Measurements from ENCODE around the gene TCF3. TPM values are rescaled to one million over a fixed set of nuclear protein-coding genes. Genes with fewer than 3 reads are reported as not detected.
"Not testable (repeated sequence)": the region's sequence is repeated elsewhere in the genome, so short reads cannot be mapped to it uniquely, and the experiment has no call there.

Gene TCF3
- total and polyA plus RNA-seq, 2 donors = 76.0 to 81.2 TPM

DNA sequence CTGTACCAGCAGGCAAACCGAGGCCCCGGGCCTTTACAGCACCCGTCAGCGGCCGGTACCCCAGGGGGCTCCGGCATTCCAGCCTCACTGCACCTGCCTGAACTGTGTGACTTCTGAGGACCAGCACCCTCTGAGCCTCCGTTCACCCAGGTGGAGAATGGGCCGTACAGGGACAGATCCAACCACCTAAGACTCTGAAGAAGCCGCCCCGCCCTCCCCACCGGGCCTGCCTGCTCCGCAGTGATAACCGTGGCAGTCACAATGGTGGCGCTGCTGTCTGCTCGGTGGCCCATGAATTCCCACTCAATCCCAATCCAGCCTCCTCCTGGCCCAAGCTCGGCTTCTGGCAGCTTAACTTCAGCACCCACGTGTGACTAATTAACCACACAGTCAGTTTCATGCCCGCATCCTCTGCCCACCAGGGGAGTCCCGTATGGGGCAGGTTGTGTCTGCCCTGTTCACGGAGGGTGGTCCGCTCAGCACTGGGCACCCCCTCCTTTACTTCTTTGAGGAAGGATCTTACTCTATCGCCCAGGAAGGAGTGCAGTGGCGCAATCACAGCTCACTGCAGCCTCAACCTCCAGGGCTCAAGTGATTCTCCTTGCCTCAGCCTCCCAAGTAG, 3.4 kb downstream of the TCF3 start:
- H3K4me1 ChIP-seq (ENCODE audit: control insufficient read depth in 2 of 2, insufficient read depth in 2 of 2, low read length in 2 of 2) = peaks cover 12 to 34% of the 10 kb centered on the region in 2 donors
- no peaks in the 10 kb centered on the region for H3K27me3 ChIP-seq (ENCODE audit: control insufficient read depth in 2 of 2, insufficient read depth in 1 of 2, low read length in 1 of 2)
- H3K4me3 ChIP-seq (ENCODE audit: low read length in 2 of 2) = no peak overlapping the region
- DNase-seq (ENCODE audit: low read depth in 6 of 9, low spot score in 9 of 9) = no peak
- H3K9me3 ChIP-seq (ENCODE audit: control insufficient read depth in 2 of 2, insufficient read depth in 1 of 2, low read length in 1 of 2) = peaks cover 0 to 2% of the 10 kb centered on the region in 2 donors
- H3K36me3 ChIP-seq (ENCODE audit: control insufficient read depth in 2 of 2, insufficient read depth in 2 of 2, low read length in 1 of 2) = peaks cover 57 to 64% of the 10 kb centered on the region in 2 donors
- 95% methylated on average over 23 of the region's 23 CpGs for WGBS
- H3K27ac ChIP-seq (ENCODE audit: low read depth in 1 of 2, low read length in 1 of 2) = peak overlapping the region in 1 of 2 donors; percentile 2

DNA sequence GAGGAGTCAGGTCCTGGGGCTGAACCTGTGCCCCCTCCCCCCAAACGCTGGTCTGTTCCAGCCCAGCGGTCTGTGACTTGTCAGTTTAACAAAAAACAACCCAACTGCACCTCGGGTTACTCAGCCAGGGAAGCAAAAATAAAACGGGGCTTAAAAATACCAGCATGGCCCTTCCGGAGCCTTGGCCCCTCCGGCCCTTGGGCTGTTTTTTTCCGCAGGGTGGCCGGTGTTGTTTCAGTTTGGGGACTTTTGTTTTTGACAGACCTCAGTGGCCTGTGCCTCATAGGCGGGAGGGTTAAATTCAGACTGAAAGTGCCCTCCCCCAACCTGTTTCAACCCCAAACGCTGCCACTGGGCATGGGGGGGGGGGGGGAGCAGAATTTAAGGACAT, 4.0 kb downstream of the TCF3 start:
- no peak overlapping the region for H3K27ac ChIP-seq (ENCODE audit: low read depth in 1 of 2, low read length in 1 of 2)
- 93% methylated on average over 10 of the region's 10 CpGs for WGBS

GRCh38 chr19:1647501-1648458, 4.6 kb downstream of the TCF3 start:
- H3K36me3 ChIP-seq (ENCODE audit: control insufficient read depth in 2 of 2, insufficient read depth in 2 of 2, low read length in 1 of 2) = peaks cover 70 to 76% of the 10 kb centered on the region in 2 donors
- no peak for DNase-seq (ENCODE audit: low read depth in 6 of 9, low spot score in 9 of 9)
- H3K27me3 ChIP-seq (ENCODE audit: control insufficient read depth in 2 of 2, insufficient read depth in 1 of 2, low read length in 1 of 2) = no peaks in the 10 kb centered on the region
- H3K9me3 ChIP-seq (ENCODE audit: control insufficient read depth in 2 of 2, insufficient read depth in 1 of 2, low read length in 1 of 2) = peaks cover 0 to 2% of the 10 kb centered on the region in 2 donors
- 96% methylated on average over 41 of the region's 41 CpGs for WGBS
- H3K27ac ChIP-seq (ENCODE audit: low read depth in 1 of 2, low read length in 1 of 2) = no peak overlapping the region
- H3K4me3 ChIP-seq (ENCODE audit: low read length in 2 of 2) = no peak overlapping the region
- peaks cover 10 to 27% of the 10 kb centered on the region in 2 donors for H3K4me1 ChIP-seq (ENCODE audit: control insufficient read depth in 2 of 2, insufficient read depth in 2 of 2, low read length in 2 of 2)

More for the DNA sequence above, 4.0 kb downstream of the TCF3 start:
- H3K4me3 ChIP-seq (ENCODE audit: low read length in 2 of 2) = no peak overlapping the region
- DNase-seq (ENCODE audit: low read depth in 6 of 9, low spot score in 9 of 9) = no peak
- no peaks in the 10 kb centered on the region for H3K27me3 ChIP-seq (ENCODE audit: control insufficient read depth in 2 of 2, insufficient read depth in 1 of 2, low read length in 1 of 2)
- peaks cover 12 to 32% of the 10 kb centered on the region in 2 donors for H3K4me1 ChIP-seq (ENCODE audit: control insufficient read depth in 2 of 2, insufficient read depth in 2 of 2, low read length in 2 of 2)
- H3K9me3 ChIP-seq (ENCODE audit: control insufficient read depth in 2 of 2, insufficient read depth in 1 of 2, low read length in 1 of 2) = peaks cover 0 to 2% of the 10 kb centered on the region in 2 donors
- peaks cover 63 to 69% of the 10 kb centered on the region in 2 donors for H3K36me3 ChIP-seq (ENCODE audit: control insufficient read depth in 2 of 2, insufficient read depth in 2 of 2, low read length in 1 of 2)

- no peaks in the 10 kb centered on the region for H3K27me3 ChIP-seq (ENCODE audit: control insufficient read depth in 2 of 2, insufficient read depth in 1 of 2, low read length in 1 of 2)
- H3K4me3 ChIP-seq (ENCODE audit: low read length in 2 of 2) = no peak overlapping the region
- no peak overlapping the region for H3K27ac ChIP-seq (ENCODE audit: low read depth in 1 of 2, low read length in 1 of 2)
- peaks cover 0 to 2% of the 10 kb centered on the region in 2 donors for H3K9me3 ChIP-seq (ENCODE audit: control insufficient read depth in 2 of 2, insufficient read depth in 1 of 2, low read length in 1 of 2)
- no peak for DNase-seq (ENCODE audit: low read depth in 6 of 9, low spot score in 9 of 9)
- peaks cover 10 to 27% of the 10 kb centered on the region in 2 donors for H3K4me1 ChIP-seq (ENCODE audit: control insufficient read depth in 2 of 2, insufficient read depth in 2 of 2, low read length in 2 of 2)
- 95% methylated on average over 29 of the region's 29 CpGs for WGBS
- peaks cover 79 to 85% of the 10 kb centered on the region in 2 donors for H3K36me3 ChIP-seq (ENCODE audit: control insufficient read depth in 2 of 2, insufficient read depth in 2 of 2, low read length in 1 of 2)
Observed at GRCh38 chr19:1646659-1647453, 5.6 kb downstream of the TCF3 start.

DNA sequence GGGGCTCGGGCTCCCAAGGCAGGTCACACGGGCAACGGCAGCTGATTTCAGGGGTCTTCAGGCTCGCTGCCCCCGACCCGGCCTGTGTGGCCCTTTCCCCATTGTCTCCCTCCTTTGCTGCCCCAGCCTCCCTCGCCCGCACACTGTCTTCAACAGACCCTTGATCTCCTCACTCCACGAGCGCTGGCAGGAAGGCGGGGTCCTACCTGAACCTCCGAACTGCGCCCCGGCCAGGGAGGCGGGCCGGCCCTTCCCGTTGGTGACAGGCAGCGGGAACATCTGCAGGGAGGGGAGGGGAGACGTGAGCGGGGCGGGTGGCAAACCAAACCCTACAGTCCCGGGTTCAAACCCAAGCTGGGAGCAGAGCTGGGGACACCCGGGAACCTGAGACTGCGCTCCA, 6.3 kb downstream of the TCF3 start:
- no peak overlapping the region for H3K4me3 ChIP-seq (ENCODE audit: low read length in 2 of 2)
- peaks cover 10 to 27% of the 10 kb centered on the region in 2 donors for H3K4me1 ChIP-seq (ENCODE audit: control insufficient read depth in 2 of 2, insufficient read depth in 2 of 2, low read length in 2 of 2)
- WGBS = 98% methylated on average over 24 of the region's 24 CpGs
- H3K36me3 ChIP-seq (ENCODE audit: control insufficient read depth in 2 of 2, insufficient read depth in 2 of 2, low read length in 1 of 2) = peaks cover 86 to 92% of the 10 kb centered on the region in 2 donors
- DNase-seq (ENCODE audit: low read depth in 6 of 9, low spot score in 9 of 9) = no peak
- no peak overlapping the region for H3K27ac ChIP-seq (ENCODE audit: low read depth in 1 of 2, low read length in 1 of 2)
- peaks cover 0 to 2% of the 10 kb centered on the region in 2 donors for H3K9me3 ChIP-seq (ENCODE audit: control insufficient read depth in 2 of 2, insufficient read depth in 1 of 2, low read length in 1 of 2)
- H3K27me3 ChIP-seq (ENCODE audit: control insufficient read depth in 2 of 2, insufficient read depth in 1 of 2, low read length in 1 of 2) = no peaks in the 10 kb centered on the region

DNA sequence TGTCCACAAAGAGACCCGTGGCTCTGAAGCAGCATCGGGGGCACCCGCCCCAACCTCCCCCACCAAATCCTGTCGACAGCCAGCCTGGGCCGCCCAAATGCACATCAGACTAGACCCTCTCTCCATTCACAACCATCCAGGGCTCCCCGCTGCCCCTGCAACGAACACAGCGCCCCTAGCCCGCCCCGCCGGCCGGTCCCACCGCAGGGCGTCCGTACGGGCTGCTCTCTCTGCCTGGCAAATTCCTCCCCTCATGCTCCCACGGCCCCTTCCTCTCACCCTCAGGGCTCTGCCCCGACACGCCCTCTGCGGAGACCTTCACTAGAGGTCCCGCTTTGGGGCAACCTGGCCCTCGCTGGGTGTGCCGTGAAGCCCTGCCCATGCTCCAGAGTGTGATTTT, 7.1 kb downstream of the TCF3 start:
- no peak overlapping the region for H3K27ac ChIP-seq (ENCODE audit: low read depth in 1 of 2, low read length in 1 of 2)

DNA sequence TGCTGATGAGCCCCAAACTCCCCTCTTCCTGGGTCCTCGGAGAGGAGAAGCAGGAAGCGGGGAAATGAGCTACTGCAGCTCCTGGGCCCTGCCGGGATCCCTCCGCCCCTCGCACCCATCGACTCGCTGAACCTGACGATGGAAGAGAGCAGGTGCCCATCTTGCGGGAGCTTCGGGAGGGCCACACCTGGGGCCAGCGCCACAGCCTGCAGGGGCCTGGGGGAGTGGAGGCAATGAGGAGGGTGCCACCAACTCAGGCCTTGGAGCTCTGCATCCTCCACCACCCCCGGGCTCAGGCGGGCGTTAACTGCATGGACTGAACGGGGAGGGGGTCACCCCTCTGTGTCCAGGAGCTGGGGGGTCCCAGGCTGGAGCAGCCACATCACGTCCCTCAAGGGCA, 8.3 kb downstream of the TCF3 start:
- Histone ChIP-seq H3K4me1 (ENCODE audit: control insufficient read depth in 2 of 2, insufficient read depth in 2 of 2, low read length in 2 of 2) (peaks cover 0 to 6% of the 10 kb centered on the region in 2 donors), H3K9me3 (ENCODE audit: control insufficient read depth in 2 of 2, insufficient read depth in 1 of 2, low read length in 1 of 2) (peaks cover 0 to under 1% of the 10 kb centered on the region in 2 donors), H3K4me3 (ENCODE audit: low read length in 2 of 2) (no peak overlapping the region), H3K27ac (ENCODE audit: low read depth in 1 of 2, low read length in 1 of 2) (no peak overlapping the region), H3K27me3 (ENCODE audit: control insufficient read depth in 2 of 2, insufficient read depth in 1 of 2, low read length in 1 of 2) (no peaks in the 10 kb centered on the region), H3K36me3 (ENCODE audit: control insufficient read depth in 2 of 2, insufficient read depth in 2 of 2, low read length in 1 of 2) (peaks cover 93 to 94% of the 10 kb centered on the region in 2 donors)
- 97% methylated on average over 16 of the region's 16 CpGs for WGBS
- no peak for DNase-seq (ENCODE audit: low read depth in 6 of 9, low spot score in 9 of 9)

More for the DNA sequence above, 7.1 kb downstream of the TCF3 start:
- Histone ChIP-seq H3K36me3 (ENCODE audit: control insufficient read depth in 2 of 2, insufficient read depth in 2 of 2, low read length in 1 of 2) (peaks cover 89 to 94% of the 10 kb centered on the region in 2 donors), H3K9me3 (ENCODE audit: control insufficient read depth in 2 of 2, insufficient read depth in 1 of 2, low read length in 1 of 2) (peaks cover 0 to 2% of the 10 kb centered on the region in 2 donors), H3K27me3 (ENCODE audit: control insufficient read depth in 2 of 2, insufficient read depth in 1 of 2, low read length in 1 of 2) (no peaks in the 10 kb centered on the region), H3K4me3 (ENCODE audit: low read length in 2 of 2) (no peak overlapping the region), H3K4me1 (ENCODE audit: control insufficient read depth in 2 of 2, insufficient read depth in 2 of 2, low read length in 2 of 2) (peaks cover 6 to 18% of the 10 kb centered on the region in 2 donors)
- no peak for DNase-seq (ENCODE audit: low read depth in 6 of 9, low spot score in 9 of 9)
- 97% methylated on average over 23 of the region's 23 CpGs for WGBS

GRCh38 chr19:1640893-1641448, 11.4 kb downstream of the TCF3 start:
- not testable (repeated sequence) for H3K4me1 ChIP-seq (ENCODE audit: control insufficient read depth in 2 of 2, insufficient read depth in 2 of 2, low read length in 2 of 2)

More at GRCh38 chr19:1640893-1641448, 11.4 kb downstream of the TCF3 start:
- H3K4me3 ChIP-seq (ENCODE audit: low read length in 2 of 2); DNase-seq (ENCODE audit: low read depth in 6 of 9, low spot score in 9 of 9); H3K27me3 ChIP-seq (ENCODE audit: control insufficient read depth in 2 of 2, insufficient read depth in 1 of 2, low read length in 1 of 2); H3K27ac ChIP-seq (ENCODE audit: low read depth in 1 of 2, low read length in 1 of 2); H3K9me3 ChIP-seq (ENCODE audit: control insufficient read depth in 2 of 2, insufficient read depth in 1 of 2, low read length in 1 of 2): not testable (repeated sequence)
- 97% methylated on average over 10 of the region's 10 CpGs for WGBS
- H3K36me3 ChIP-seq (ENCODE audit: control insufficient read depth in 2 of 2, insufficient read depth in 2 of 2, low read length in 1 of 2) = peaks cover 84 to 92% of the 10 kb centered on the region in 2 donors

Measured in thymus (tissue), 11 donors.